ENCODE data around the gene DACT3. TPM values are rescaled to one million over a fixed set of nuclear protein-coding genes. Genes with fewer than 3 reads are reported as not detected.

Gene DACT3
- total RNA-seq, result 0.33 and 1.8 TPM in 2 replicates

GRCh38 chr19:46661020-46661731 lies at the start of gene DACT3:
DACT3 (minus strand) TSS chr19:46661182; CDS start chr19:46661064, 118 bp downstream.

DNA sequence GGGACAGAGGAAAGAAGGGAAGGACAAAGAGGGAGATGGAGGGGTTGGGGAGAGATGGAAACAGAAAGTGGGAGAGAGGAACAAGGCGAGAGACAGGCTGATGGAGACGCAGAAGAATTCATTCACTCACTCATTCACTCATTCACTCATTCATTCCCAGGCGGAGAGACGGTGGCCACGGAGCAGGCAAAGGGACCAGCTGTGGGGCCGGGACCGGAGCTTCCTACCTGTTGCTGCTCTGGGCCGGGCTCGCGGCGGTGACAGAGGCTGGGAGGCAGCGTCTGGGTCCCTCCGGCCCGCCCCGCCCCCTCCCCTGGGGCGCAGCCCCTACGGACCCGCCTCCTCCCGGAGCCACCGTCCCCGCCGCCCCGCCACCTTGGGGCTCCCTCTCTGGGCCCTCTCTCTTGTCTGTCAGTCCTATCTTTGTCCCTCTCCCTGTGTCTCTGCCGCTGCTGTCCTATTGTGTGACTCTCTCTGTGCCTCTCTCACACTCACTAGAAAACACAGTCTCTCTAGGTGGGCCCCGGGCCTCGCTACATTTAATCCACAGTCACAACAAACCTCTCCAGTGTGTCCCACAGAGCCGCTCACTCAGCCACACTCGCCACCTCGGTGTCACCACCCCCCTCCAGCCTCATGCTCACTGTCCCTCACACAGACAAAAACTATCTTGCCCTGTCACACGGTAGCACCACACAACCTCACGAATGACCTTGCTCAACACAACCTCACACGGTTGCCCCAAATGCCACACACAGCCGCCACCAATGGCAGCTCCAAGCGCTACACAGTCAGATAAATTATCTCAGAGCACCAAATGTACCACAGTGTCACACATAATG lies 24.8 kb downstream of the DACT3 start, which contains the start of gene GNG8:
GNG8 (minus strand) TSS at position 283 of the 842 bp plus-strand sequence. CDS start 1,520 bp downstream, outside the sequence.

GRCh38 chr19:46624958-46625661 lies 35.9 kb downstream of the DACT3 start, which contains the start of gene PTGIR:
PTGIR (minus strand) TSS chr19:46625089; CDS start chr19:46624225, 864 bp downstream.

DNA sequence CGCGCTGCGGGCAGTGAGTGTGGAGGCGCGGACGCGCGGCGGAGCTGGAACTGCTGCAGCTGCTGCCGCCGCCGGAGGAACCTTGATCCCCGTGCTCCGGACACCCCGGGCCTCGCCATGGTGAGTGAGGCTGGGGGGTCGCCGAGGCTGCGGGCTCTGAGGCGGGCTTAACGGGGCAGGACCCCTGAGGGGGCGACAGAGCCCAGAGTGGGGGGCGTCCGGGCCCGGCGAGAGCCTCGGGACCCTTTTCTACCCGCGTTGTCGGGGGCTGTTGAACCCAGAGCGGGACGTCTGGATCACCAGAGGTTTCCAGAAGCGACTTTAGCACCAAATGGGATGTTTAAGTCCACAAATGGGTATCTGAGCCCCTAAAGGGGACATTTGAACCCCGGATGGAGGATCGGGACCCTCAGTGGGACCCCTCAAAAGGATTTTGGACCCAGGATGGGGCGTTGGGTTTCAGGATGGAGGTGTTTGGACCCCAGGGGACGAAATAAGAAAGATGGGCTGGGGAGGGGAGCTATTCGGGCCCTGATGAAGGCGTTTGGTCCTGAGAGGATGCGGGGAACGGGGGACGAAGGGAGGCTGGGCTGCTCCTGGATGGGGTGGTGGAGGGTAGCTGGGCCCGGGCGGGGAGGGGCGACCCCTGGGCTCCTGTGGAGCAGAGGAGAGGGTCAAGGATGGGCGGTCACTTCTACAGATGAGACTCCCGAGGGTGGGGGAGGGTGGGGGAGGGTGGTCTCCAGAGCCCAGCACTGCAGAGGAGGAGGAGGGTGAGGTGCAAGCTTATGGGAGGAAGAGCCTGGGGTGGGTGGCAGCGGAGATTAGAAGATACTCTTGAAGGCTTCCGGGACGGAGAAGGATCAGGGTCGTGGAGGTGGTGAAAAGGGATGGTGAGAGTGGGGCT lies 59.4 kb downstream of the DACT3 start, which contains the start of gene CALM3:
CALM3 (plus strand) TSS at position 13 of the 907 bp plus-strand sequence; CDS start at position 118, 105 bp downstream.

Other genes with a start within 250 kb of the DACT3 start
- gene CCDC8, start 247.6 kb downstream of the DACT3 start, total RNA-seq, result 14.8 and 33.7 TPM in 2 replicates
- 0.13 TPM in 1 of 2 replicates, not detected in the other for gene PNMA8C, start 232.2 kb downstream of the DACT3 start, total RNA-seq
- 4.1 and 14.1 TPM in 2 replicates for gene PNMA8A, start 189.6 kb downstream of the DACT3 start, total RNA-seq
- 0.81 and 3.3 TPM in 2 replicates for gene PNMA8B, start 165.3 kb downstream of the DACT3 start, total RNA-seq
- 133 and 212 TPM in 2 replicates for gene CALM3, start 59.9 kb downstream of the DACT3 start, total RNA-seq
- gene PTGIR, start 36.1 kb downstream of the DACT3 start, total RNA-seq, result 1.0 TPM in 1 of 2 replicates, not detected in the other
- not detected in 2 replicates for gene GNG8, start 25.0 kb downstream of the DACT3 start, total RNA-seq
- 29.7 and 34.5 TPM in 2 replicates for gene PRKD2, start 55.9 kb upstream of the DACT3 start, total RNA-seq
- gene FKRP, start 84.9 kb upstream of the DACT3 start, total RNA-seq, result 18.4 and 22.8 TPM in 2 replicates
- gene STRN4, start 85.3 kb upstream of the DACT3 start, total RNA-seq, result 97.3 and 109 TPM in 2 replicates
- 181 and 284 TPM in 2 replicates for gene SLC1A5, start 127.4 kb upstream of the DACT3 start, total RNA-seq
- gene AP2S1, start 189.7 kb upstream of the DACT3 start, total RNA-seq, result 208 and 285 TPM in 2 replicates
- gene ARHGAP35, start 199.8 kb upstream of the DACT3 start, total RNA-seq, result 27.5 and 32.1 TPM in 2 replicates